HG03460 (cell line): Measurements from ENCODE around the gene ZBTB5.
"Not testable (repeated sequence)": the region's sequence is repeated elsewhere in the genome, so short reads cannot be mapped to it uniquely, and the experiment has no call there.

Experiments
- ATAC-seq: cut with Tn5 transposase; IDR thresholded peaks from one replicate; pipeline ENCODE4 v1.9.1; 2021; ENCODE audit not compliant: unreplicated experiment

Gene ZBTB5, protein sequence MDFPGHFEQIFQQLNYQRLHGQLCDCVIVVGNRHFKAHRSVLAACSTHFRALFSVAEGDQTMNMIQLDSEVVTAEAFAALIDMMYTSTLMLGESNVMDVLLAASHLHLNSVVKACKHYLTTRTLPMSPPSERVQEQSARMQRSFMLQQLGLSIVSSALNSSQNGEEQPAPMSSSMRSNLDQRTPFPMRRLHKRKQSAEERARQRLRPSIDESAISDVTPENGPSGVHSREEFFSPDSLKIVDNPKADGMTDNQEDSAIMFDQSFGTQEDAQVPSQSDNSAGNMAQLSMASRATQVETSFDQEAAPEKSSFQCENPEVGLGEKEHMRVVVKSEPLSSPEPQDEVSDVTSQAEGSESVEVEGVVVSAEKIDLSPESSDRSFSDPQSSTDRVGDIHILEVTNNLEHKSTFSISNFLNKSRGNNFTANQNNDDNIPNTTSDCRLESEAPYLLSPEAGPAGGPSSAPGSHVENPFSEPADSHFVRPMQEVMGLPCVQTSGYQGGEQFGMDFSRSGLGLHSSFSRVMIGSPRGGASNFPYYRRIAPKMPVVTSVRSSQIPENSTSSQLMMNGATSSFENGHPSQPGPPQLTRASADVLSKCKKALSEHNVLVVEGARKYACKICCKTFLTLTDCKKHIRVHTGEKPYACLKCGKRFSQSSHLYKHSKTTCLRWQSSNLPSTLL

DNA sequence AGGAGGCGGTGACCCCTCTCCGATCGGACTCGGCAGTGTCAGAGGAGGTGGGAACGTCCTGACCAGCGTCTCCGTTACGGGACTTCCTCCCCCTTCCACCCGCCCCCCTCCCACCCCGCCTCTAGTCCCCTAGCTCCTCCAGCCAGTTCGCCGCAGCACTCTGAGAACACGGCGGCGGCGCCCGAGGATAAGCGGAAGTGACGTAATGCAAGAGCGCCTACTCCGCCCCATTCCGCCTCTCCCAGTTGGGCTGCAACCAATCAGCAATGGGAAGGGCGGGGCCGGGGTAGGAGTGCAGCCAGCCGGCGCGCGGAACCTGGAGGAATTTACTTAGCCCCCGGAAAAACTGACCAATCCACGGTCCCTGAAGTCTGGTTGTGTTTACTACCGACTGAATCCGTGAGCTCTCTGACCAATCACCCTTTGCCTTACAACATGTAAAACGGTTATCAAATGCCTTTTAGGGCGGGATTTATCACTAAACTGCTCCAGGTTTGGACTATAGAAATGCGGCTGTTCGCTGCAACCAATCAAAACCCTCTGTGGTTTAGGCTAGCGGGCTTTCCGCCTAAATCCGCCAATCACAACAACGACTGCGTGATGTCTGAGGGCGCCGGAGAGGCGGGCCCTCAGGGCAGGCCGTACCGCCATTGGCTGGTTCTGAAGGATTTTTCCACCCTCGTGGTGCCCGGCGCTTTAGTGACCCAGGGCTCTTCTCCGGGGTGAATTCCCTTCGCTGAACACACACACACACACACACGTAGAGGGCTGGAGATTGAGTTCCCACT is at the start of gene ZBTB5:
Gene ZBTB5 (minus strand): TSS at position 202 of the 788 bp plus-strand sequence. CDS start 22,899 bp downstream, outside the sequence.
- peak; percentile 75 for ATAC-seq

DNA sequence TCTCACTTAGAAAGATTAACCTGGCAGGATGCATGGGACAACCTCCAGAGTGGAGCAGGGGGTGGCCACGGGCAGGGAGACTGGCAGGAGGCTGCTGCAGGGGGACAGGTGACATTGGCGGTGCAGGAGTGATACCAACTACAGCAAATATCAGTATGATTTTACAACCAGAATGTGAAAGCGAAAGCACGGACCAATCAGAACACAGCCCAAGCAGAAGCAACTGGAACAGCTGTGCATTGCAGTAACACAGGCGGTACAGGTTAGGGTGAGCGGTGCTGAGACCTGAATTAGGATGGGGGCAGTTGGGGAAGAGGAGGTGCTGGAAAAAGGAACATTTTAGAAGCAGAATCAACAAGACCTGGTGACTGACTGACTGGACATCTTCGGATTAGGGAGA is 49.7 kb upstream of the ZBTB5 start:
- ATAC-seq = no peak

- not testable (repeated sequence) for ATAC-seq
Observed at GRCh38 chr9:37514415-37514814, 49.2 kb upstream of the ZBTB5 start.

GRCh38 chr9:37512437-37512836 is 47.2 kb upstream of the ZBTB5 start:
- ATAC-seq = no peak

DNA sequence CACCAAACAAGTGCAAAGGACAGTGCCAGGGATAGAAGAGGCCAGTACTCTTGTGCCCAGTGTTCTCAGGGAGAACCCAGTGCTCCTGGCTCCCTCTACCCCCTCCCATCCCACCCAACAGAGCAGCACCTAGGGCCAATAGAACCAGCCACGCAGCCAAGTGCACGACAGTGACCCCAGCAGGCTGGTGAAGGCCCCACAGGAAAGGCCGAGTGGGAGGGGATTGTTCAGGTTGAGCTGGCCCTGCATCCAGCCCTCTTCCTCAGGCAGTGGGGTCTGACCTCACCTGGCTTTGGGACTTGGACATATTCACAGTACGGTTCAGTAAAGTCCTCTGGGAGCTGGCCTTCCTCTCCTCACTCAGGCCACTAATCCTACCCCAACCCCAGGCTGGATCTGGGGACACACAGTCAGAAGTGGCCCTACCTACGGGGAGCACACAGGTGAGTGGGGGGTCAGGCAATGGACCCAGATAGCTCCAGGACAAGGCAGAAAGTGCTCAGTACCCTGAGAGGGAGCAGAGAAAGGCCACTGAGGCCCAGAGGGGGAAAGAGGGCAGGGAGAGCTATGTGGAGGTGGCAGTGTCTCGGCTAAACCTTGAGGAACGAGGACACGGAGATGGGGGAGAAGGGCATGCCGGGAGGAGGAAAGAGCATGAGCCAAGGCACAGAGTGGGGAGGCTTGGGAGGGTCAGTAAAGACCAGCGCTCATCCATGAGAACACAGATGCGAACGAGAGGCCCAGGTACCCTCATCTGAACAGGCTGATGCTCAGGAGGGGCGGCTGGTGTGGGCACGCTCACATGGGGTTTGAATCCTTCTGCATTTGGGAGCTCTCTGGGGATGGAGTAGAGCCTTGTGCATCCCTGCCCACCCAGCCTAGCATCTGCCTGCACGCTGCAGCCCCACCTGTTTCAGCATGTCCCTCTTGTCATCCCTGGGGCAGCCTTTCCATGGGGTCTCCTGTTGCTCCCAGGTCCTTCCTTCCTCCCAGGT is 46.1 kb upstream of the ZBTB5 start:
- no peak for ATAC-seq

GRCh38 chr9:37510053-37510452 is 44.8 kb upstream of the ZBTB5 start:
- not testable (repeated sequence) for ATAC-seq

- no peak for ATAC-seq
Observed at GRCh38 chr9:37509536-37509935, 44.3 kb upstream of the ZBTB5 start.

DNA sequence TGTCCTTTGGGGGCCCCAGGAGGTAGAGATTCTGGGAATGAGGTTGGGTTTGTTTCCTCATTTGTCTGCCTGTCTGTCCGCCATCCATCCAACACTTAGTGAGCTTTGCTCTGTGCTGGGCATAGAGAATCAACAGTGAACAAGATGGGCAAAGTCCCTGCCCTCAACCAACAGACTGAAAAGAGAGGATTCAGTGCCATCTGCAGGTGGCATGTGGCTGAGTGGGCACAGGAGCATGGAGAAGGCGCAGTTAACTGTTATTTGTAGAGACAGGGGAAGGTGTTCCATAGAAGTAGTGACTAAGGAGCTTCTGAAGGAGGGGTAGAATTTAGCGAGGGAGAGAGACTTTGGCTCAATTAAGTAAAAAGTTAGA is 43.6 kb upstream of the ZBTB5 start:
- ATAC-seq = no peak

- ATAC-seq = no peak
Observed at GRCh38 chr9:37508135-37508833, 43.0 kb upstream of the ZBTB5 start.

DNA sequence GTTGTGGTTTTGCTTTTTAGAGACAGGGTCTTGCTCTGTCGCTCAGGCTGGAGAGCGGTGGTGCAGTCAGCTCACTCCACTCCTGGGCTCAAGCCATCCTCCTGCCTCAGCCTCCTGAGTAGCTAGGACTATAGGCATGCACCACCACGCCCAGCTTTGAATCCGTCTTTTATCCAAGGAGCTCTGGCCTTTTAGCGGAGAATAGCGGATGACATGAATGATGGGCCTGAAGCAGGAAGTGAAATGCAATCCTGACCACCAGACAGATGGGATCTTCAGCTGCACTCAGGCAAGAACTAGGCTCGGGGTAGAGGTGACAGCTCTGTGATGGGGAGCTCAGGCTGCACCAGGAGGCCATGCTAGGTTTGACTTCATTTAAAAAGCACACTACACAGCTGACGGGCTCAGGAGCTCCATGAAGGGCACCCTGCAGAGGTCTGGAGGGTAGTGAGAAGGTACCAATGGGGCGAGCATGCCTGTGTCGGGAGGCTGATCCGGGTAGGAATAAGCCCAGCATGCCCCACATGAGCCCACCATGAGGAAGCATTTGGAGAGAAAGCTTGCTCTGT is 42.4 kb upstream of the ZBTB5 start:
- ATAC-seq = no peak

DNA sequence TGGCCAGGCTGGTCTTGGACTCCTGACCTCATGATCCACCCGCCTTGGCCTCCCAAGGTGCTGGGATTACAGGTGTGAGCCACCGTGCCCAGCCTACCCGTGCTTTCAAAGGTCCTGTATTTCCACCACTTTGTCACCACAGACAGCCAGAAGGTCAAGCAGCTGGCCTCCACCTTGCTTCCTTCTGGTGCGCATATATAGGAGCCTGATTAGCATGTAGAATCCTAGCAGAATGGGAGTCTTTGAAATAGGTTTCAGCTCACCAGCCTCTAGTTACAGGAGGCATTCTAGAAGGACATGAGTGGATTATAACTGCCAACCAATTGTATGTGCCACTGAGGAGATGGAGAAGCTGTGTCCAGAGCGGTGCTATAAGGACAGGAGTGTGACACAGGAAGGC is 39.4 kb upstream of the ZBTB5 start:
- no peak for ATAC-seq

DNA sequence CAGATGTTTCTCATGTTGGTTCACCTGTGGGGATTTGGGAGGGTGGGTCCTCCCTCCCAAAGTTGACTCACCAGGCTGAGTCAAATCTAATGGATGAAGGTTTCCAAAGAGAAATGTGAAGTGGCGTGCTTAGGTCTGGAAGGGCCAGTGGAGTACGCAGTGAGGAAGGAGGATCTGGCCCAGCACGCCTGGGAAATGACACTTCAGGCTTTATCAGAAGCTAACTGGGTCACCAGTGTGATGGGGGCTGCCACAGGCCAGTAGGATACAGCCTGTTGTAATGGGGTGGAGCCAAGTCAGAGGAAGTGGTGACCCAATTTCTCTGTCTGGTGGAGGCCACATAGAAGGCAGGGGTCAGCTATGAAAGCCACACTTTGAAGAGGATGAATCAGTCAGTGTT is 38.5 kb upstream of the ZBTB5 start:
- ATAC-seq = no peak

DNA sequence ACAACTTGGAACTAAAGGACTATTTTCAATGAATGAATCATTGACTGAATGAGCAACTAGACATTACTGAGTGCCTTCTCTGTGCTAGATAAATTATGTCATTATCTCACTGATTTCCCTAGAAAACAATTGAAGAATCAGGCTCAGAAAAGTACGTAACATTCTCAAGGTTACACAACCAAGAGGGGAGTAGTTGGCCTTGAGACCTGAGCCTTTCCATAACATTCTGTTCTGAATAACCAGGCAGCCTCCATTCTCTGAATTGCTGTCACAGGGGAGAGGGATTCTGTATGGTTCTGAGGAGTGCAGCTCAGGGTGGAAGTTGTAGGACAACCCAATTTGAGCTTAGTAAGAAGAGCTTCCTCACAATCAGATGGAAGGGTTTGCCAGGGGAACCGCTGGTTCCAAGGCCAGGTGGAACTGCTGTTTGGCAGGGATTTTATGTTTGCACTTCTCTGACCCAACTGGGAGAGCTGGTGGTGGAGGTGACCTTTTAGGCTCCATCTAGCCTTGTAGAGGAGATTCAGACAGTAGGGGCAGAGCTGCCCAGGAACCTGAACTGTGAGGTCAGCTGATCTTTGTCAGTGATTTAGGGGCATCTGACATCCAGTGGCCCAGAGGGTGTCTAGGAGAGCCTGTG is 36.8 kb upstream of the ZBTB5 start:
- no peak for ATAC-seq

- ATAC-seq = no peak
Observed at GRCh38 chr9:37499297-37499696, 34.0 kb upstream of the ZBTB5 start.

DNA sequence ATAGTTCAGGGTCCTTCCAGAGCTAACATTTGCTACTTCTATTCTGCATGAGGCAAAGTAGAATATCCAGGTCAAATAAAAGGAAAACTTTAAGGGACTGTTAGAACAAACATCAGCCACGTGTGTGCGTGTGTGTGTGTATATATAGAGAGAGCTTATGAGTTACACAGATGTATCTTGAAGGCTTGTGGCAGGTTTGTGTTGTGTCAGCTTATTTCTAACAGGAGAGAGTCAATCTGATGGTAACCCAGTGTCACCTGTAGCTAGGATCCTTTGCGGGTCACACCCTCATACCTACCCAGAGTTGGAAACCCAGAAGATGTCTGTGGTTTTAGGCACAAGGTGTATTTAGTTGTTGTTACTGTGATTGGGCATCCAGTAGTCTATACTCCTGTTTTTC is 33.2 kb upstream of the ZBTB5 start:
- ATAC-seq = no peak

GRCh38 chr9:37497320-37497719 is 32.1 kb upstream of the ZBTB5 start:
- no peak for ATAC-seq

DNA sequence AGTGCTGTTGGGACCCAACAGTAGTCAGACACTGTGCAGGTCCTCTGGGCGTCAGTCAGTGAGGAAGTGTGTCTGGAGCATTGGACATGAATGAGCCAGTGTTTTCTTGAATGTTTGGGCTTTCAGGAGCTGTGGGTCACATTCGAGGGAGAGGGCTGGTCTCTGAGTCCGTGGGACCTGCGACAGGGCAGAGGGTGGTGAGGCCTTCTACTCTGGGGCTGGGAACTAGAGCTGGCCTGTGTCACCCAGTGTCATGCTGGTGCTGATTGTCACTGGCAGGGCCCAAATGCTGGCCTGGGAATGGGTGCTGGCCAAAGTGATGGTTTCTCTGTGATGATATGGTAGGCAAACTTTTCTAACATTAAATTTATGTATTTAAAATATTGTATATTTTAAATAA is 30.8 kb upstream of the ZBTB5 start:
- ATAC-seq = no peak

DNA sequence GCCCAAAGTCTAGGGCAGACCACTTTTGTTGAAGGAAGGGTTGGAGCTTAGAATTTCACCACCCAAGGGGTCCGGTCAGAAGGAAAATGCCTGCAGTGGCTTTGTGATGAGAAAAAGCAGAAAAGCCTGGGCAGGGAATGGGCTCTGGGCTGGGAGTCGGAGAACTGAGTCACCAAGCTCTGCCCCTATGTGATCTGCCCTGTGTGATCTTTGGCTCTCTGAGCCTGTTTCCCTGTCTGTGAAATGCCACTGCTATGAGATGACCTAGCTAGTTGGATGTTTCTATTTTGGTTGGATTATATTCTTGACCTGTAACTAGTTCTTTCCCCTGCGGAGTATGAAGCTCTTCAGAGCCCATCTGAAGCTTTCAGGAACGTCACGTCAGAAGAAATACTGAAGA is 30.3 kb upstream of the ZBTB5 start:
- no peak for ATAC-seq

DNA sequence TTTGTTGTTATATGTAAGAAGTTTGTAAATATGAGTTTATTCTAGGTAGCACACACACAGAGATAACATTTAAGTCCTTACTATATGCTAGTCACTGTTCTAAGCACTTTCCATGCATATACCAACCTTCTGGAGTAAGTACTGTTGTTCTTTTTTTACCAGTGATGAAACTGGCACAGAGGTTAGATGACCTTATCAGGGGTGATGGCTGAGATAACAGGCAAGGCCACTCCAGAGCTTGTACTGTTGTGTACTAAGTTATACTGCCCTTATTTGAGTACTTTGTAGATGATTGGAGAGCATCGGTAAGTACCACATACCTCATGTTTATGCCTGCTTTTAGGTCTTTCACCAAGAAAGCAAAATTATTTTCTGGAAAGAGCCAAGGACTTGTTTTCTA is 26.7 kb upstream of the ZBTB5 start:
- ATAC-seq = no peak
